Stimulated activated CD4-positive, alpha-beta T cell treated with anti-CD3 and anti-CD28 coated beads, TNF-alpha, amount 100 ng/mL, for 4 hours (primary cell): ENCODE measurements around the gene PSMA2.

Experiments used
- DNase-seq, 3 experiments: peaks; one replicate each; pipeline ENCODE4 v3.0.0-alpha.2; 2020; ENCODE audit warnings: low read depth in 3 of 3

The PSMA2 gene

GRCh38 chr7:42931834-42932651 lies at the start of gene PSMA2, which contains the start of gene MRPL32:
Gene PSMA2, minus strand, starts transcription at chr7:42932174. Its CDS starts 16 bp downstream, at chr7:42932158.
Gene MRPL32, plus strand, starts transcription at chr7:42932376. Its CDS starts 11 bp downstream, at chr7:42932387.
- peak; percentile 77 to 93 (median 89) for DNase-seq

- no peak for DNase-seq
Measured at GRCh38 chr7:42981601-42982000, 49.6 kb upstream of the PSMA2 start.

- no peak for DNase-seq
Measured at GRCh38 chr7:42980514-42980913, 48.5 kb upstream of the PSMA2 start.

- DNase-seq: no peak
Measured at GRCh38 chr7:42980084-42980483, 48.1 kb upstream of the PSMA2 start.

GRCh38 chr7:42978496-42978895 lies 46.5 kb upstream of the PSMA2 start:
- no peak for DNase-seq

- DNase-seq: no peak
Measured at GRCh38 chr7:42976371-42976770, 44.4 kb upstream of the PSMA2 start.

- no peak for DNase-seq
Measured at GRCh38 chr7:42972699-42973500, 40.9 kb upstream of the PSMA2 start.

GRCh38 chr7:42967391-42967790 lies 35.4 kb upstream of the PSMA2 start:
- DNase-seq: no peak

GRCh38 chr7:42964849-42965805 lies 33.2 kb upstream of the PSMA2 start:
- no peak for DNase-seq

GRCh38 chr7:42964293-42964692 lies 32.3 kb upstream of the PSMA2 start:
- DNase-seq: no peak

- DNase-seq: no peak
Measured at GRCh38 chr7:42961170-42961569, 29.2 kb upstream of the PSMA2 start.

- DNase-seq: no peak
Measured at GRCh38 chr7:42960762-42961161, 28.8 kb upstream of the PSMA2 start.

- DNase-seq: no peak
Measured at GRCh38 chr7:42959549-42959948, 27.6 kb upstream of the PSMA2 start.

- no peak for DNase-seq
Measured at GRCh38 chr7:42956062-42956461, 24.1 kb upstream of the PSMA2 start.

- no peak for DNase-seq
Measured at GRCh38 chr7:42953994-42954393, 22.0 kb upstream of the PSMA2 start.

GRCh38 chr7:42952328-42952727 lies 20.4 kb upstream of the PSMA2 start:
- no peak for DNase-seq

GRCh38 chr7:42950417-42950816 lies 18.4 kb upstream of the PSMA2 start:
- no peak for DNase-seq

GRCh38 chr7:42947521-42947920 lies 15.5 kb upstream of the PSMA2 start:
- no peak for DNase-seq

GRCh38 chr7:42946627-42946950 lies 14.6 kb upstream of the PSMA2 start:
- DNase-seq: no peak

- no peak for DNase-seq
Measured at GRCh38 chr7:42945821-42946626, 14.1 kb upstream of the PSMA2 start.
